ENCODE measurements around the gene ANG. TPM values are rescaled to one million over a fixed set of nuclear protein-coding genes. Genes with fewer than 3 reads are reported as not detected.

The ANG gene
- total and polyA plus RNA-seq, 10 of the 15 experiments (the other 5 are each of a cell fraction or from before 2014, with no cell fraction given): 1.0 to 5.9 (median 2.2) TPM

GRCh38 chr14:20681348-20682126 is 7.0 kb upstream of the ANG start (continued):
- no peak for TF ChIP-seq POLR2A (IDR thresholded peaks at IDR 0.05; ENCODE audit: low read depth, low read length)
- no peak; the same call in 1 of the 2 replicates for TF ChIP-seq ELK1 (IDR thresholded peaks at IDR 0.05; ENCODE audit: low read depth, low read length)
- peak; percentile 84 for TF ChIP-seq IKZF1 (conservative IDR thresholded peaks at IDR 0.05)
- no peak; the same call in 1 of the 2 replicates for TF ChIP-seq E2F4 (IDR thresholded peaks at IDR 0.05; ENCODE audit: low read depth, low read length)
- TF ChIP-seq NFYA (IDR thresholded peaks at IDR 0.05; ENCODE audit: borderline replicate concordance, low read depth, low read length): no peak
- TF ChIP-seq CBFB (IDR thresholded peaks at IDR 0.05; ENCODE audit: low read depth): peak; percentile 48; the same call in 1 of the 2 replicates
- peak in 1 of 2 experiments; percentile 78; a peak in 2 of 3 replicates for TF ChIP-seq EGR1 (IDR thresholded peaks at IDR 0.05; ENCODE audit: borderline replicate concordance in 1 of 2, low read depth in 2 of 2, low read length in 2 of 2)
- TF ChIP-seq RFX5 (IDR thresholded peaks at IDR 0.05; ENCODE audit: low read depth, low read length): no peak
- TF ChIP-seq NFIC (IDR thresholded peaks at IDR 0.05; ENCODE audit: low read depth, low read length): 0 out of 2 replicates have a peak, but pooled peaks have one; percentile 55
- peak; percentile 67 for TF ChIP-seq DPF2 (IDR thresholded peaks at IDR 0.05)
- peak; percentile 21 for TF ChIP-seq MEF2B (IDR thresholded peaks at IDR 0.05; ENCODE audit: partially characterized antibody, poor library complexity, severe bottlenecking)
- TF ChIP-seq CBX3 (IDR thresholded peaks at IDR 0.05; ENCODE audit: borderline replicate concordance, low read depth): no peak
- TF ChIP-seq, protein P1, sequence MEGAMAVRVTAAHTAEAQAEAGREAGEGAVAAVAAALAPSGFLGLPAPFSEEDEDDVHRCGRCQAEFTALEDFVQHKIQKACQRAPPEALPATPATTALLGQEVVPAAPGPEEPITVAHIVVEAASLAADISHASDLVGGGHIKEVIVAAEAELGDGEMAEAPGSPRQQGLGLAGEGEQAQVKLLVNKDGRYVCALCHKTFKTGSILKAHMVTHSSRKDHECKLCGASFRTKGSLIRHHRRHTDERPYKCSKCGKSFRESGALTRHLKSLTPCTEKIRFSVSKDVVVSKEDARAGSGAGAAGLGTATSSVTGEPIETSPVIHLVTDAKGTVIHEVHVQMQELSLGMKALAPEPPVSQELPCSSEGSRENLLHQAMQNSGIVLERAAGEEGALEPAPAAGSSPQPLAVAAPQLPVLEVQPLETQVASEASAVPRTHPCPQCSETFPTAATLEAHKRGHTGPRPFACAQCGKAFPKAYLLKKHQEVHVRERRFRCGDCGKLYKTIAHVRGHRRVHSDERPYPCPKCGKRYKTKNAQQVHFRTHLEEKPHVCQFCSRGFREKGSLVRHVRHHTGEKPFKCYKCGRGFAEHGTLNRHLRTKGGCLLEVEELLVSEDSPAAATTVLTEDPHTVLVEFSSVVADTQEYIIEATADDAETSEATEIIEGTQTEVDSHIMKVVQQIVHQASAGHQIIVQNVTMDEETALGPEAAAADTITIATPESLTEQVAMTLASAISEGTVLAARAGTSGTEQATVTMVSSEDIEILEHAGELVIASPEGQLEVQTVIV (IDR thresholded peaks at IDR 0.05; ENCODE audit: borderline replicate concordance, partially characterized antibody): no peak
- no peak for TF ChIP-seq POLR2AphosphoS2 (IDR thresholded peaks at IDR 0.05; ENCODE audit: low read depth, low read length)
- TF ChIP-seq SIN3A (IDR thresholded peaks at IDR 0.05; ENCODE audit: low read depth, low read length): no peak
- TF ChIP-seq SMC3 (IDR thresholded peaks at IDR 0.05; ENCODE audit: borderline replicate concordance, low read length): no peak
- TF ChIP-seq CREM (IDR thresholded peaks at IDR 0.05; ENCODE audit: low read depth): 0 out of 2 replicates have a peak, but pooled peaks have one; percentile 10
- TF ChIP-seq BCL3 (IDR thresholded peaks at IDR 0.05; ENCODE audit: borderline replicate concordance, insufficient read depth, low read depth, low read length, poor library complexity, severe bottlenecking): peak; percentile 20
- TF ChIP-seq ZNF687 (IDR thresholded peaks at IDR 0.05): peak; percentile 19; the same call in 1 of the 2 replicates
